Adrenal gland (tissue), 12 donors: ENCODE measurements around the gene BRPF1. TPM values are rescaled to one million over a fixed set of nuclear protein-coding genes. Genes with fewer than 3 reads are reported as not detected.

Experiments
- DNase-seq, 7 donors: peaks; one replicate each; pipeline ENCODE4 v3.0.0-alpha.2; 2019 to 2020
- H3K27ac ChIP-seq, 5 donors: fragments of 200-600 bp; sonication (generic) in 4 of 5; 1 replicate in 3 of 5; 2 replicates in 2 of 5; pipeline versions ENCODE4 v1.5.1 to v1.8.0; 2016 to 2020; ENCODE audit warnings: mild to moderate bottlenecking in 1 of 5
- H3K27me3 ChIP-seq: fragments of 200-600 bp; 2 replicates; pipeline ENCODE4 v1.8.0; 2021
- H3K36me3 ChIP-seq, 2 donors: fragments of 200-600 bp; replicated peaks in 1 of 2; 1 replicate in 1 of 2; 2 replicates in 1 of 2; pipeline versions ENCODE4 v1.5.1 to v1.8.0; 2018 to 2022
- H3K4me1 ChIP-seq, 2 donors: fragments of 200-600 bp; replicated peaks in 1 of 2; 1 replicate in 1 of 2; 2 replicates in 1 of 2; pipeline versions ENCODE4 v1.5.1 to v1.8.0; 2018 to 2021
- H3K4me3 ChIP-seq, 4 donors: fragments of 200-600 bp; sonication (generic) in 3 of 4; one replicate each; pipeline ENCODE4 v1.5.1; 2016 to 2018
- H3K9me3 ChIP-seq, 3 donors: fragments of 200-600 bp; sonication (generic) in 1 of 3; replicated peaks in 1 of 3; 1 replicate in 2 of 3; 2 replicates in 1 of 3; pipeline versions ENCODE4 v1.5.1 to v1.8.0; 2016 to 2021
- CTCF ChIP-seq, 6 experiments: fragments of 450-650 bp in 4 of 6; fragments of 200-600 bp in 2 of 6; sonication (generic) in 1 of 6; IDR thresholded peaks; 1 replicate in 5 of 6; 2 replicates in 1 of 6; pipeline versions ENCODE4 v1.5.1 to v1.8.0; 2016 to 2021; ENCODE audit warnings: antibody characterized with exemption in 6 of 6, mild to moderate bottlenecking in 2 of 6, moderate library complexity in 1 of 6
- POLR2A ChIP-seq, 2 donors: fragments of 450-650 bp; IDR thresholded peaks; one replicate each; pipeline ENCODE4 v1.6.1; 2017; ENCODE audit warnings: antibody characterized with exemption in 2 of 2, mild to moderate bottlenecking in 2 of 2, moderate library complexity in 1 of 2
- WGBS, 4 donors: extraction: QIAGEN DNeasy Blood & Tissue Kit in 2 of 4; methylation state at CpG; one replicate each; pipeline versions ENCODE4 v1.1.5 to v1.1.7; 2013 to 2017; 5-methylcytosine and 5-hydroxymethylcytosine counted together
- intact Hi-C, 2 donors: fragments of 100-400 bp; cut with DNase I; formaldehyde crosslinking; loops; one replicate each; pipeline versions ENCODE4 v1.14.1 to v1.15.0; 2022 to 2023
- polyA plus RNA-seq, 3 donors: library from polyadenylated mRNA; stranded (reverse); fragments of 200-250 nt in 2 of 3; fragments of 350-450 nt in 1 of 3; fragmentation: Illumina TruSeq in 1 of 3; extraction: RNeasy Lipid Tissue Mini Kit (QIAGEN cat#74804) in 1 of 3; gene quantifications; one replicate each; pipeline ENCODE4 v1.2.3, GENCODE V29; 2013 to 2014
- total RNA-seq, 9 donors: library from RNA; depleted of rRNA in 4 of 9; stranded (reverse); fragments of >200 nt in 4 of 9; fragments of 120-200 nt in 1 of 9; fragmentation: NEBNext Ultra II Directional in 1 of 9; extraction: Animal tissue kit (Norgen Biotek cat#: 25700) in 1 of 9; gene quantifications; one replicate each; pipeline versions ENCODE4 v1.1.0 to v1.2.4, GENCODE V29; 2013 to 2023
- donor health status: healthy with polysubstance abuse.
- donor health status: Bipolar disorder and iron deficiency.
- donor health status: DM: yes; HTN: yes; CAD: no.
- donor health status: DM: no; HTN: no; CAD: no.
- donor health status: DM: no; HTN: no; CAD: no.
- donor health status: DM: yes; HTN: yes; CAD: no.

The BRPF1 gene
- total and polyA plus RNA-seq, 12 donors: 7.4 to 18.7 (median 14.3) TPM

- intact Hi-C loops: no loop called here
- H3K36me3 ChIP-seq: peaks cover 0 to 19% of the 10 kb centered on the region in 2 donors
- H3K4me3 ChIP-seq: no peak overlapping the region
- 90 to 98% (median 96%) methylated on average over 5 to 10 of the region's 10 CpGs for WGBS, 4 donors
- peaks cover 17 to 18% of the 10 kb centered on the region in 2 donors for H3K4me1 ChIP-seq
- no peaks in the 10 kb centered on the region for H3K9me3 ChIP-seq
- DNase-seq: no peak
- TF ChIP-seq CTCF (IDR thresholded peaks at IDR 0.05): no peak
- TF ChIP-seq POLR2A (IDR thresholded peaks at IDR 0.05): no peak
- no peak overlapping the region for H3K27ac ChIP-seq
- H3K27me3 ChIP-seq: no peaks in the 10 kb centered on the region
These were observed 29.8 kb upstream of the BRPF1 start for GRCh38 chr3:9701711-9702110.

GRCh38 chr3:9703240-9703639, 28.3 kb upstream of the BRPF1 start:
- DNase-seq: peak in 1 of 7 donors; percentile 14
- Histone ChIP-seq H3K36me3 (peaks cover 0 to 12% of the 10 kb centered on the region in 2 donors), H3K27me3 (no peaks in the 10 kb centered on the region), H3K9me3 (no peaks in the 10 kb centered on the region), H3K4me1 (peaks cover 17 to 18% of the 10 kb centered on the region in 2 donors), H3K27ac (no peak overlapping the region), H3K4me3 (peak overlapping the region in 1 of 4 donors; percentile 52)
- intact Hi-C loops: no loop called here
- WGBS, 4 donors: 66 to 74% (median 67%) methylated on average over 4 of the region's 4 CpGs
- TF ChIP-seq CTCF (IDR thresholded peaks at IDR 0.05): no peak
- no peak for TF ChIP-seq POLR2A (IDR thresholded peaks at IDR 0.05)

- intact Hi-C loops: no loop called here
- peak within 1 kb of the TSS in 2 of 4 donors; percentile 13 to 52 for H3K4me3 ChIP-seq
These were observed 27.7 kb upstream of the BRPF1 start, which contains the start of gene CPNE9 for GRCh38 chr3:9703736-9704346. Gene CPNE9 (plus strand): TSS chr3:9703833. CDS start chr3:9703997, 164 bp downstream.

More at GRCh38 chr3:9703736-9704346, 27.7 kb upstream of the BRPF1 start, which contains the start of gene CPNE9:
- Histone ChIP-seq H3K27ac (no peak within 1 kb of the TSS), H3K4me1 (peaks cover 17 to 18% of the 10 kb centered on the region in 2 donors), H3K9me3 (no peaks in the 10 kb centered on the region), H3K36me3 (peaks cover 0 to 8% of the 10 kb centered on the region in 2 donors), H3K27me3 (no peaks in the 10 kb centered on the region)
- no peak for TF ChIP-seq POLR2A (IDR thresholded peaks at IDR 0.05)
- no peak for TF ChIP-seq CTCF (IDR thresholded peaks at IDR 0.05)
- no peak for DNase-seq
- 1 to 4% (median 3%) methylated on average over 11 to 56 of the region's 56 CpGs for WGBS, 4 donors
